Cardiac muscle cell (in vitro differentiated cells and primary cell): ENCODE measurements around the gene IFIH1. TPM values are rescaled to one million over a fixed set of nuclear protein-coding genes. Genes with fewer than 3 reads are reported as not detected.

Experiments used
- DNase-seq, 2 donors: peaks; one replicate each; pipeline versions ENCODE4 v3.0.0 to v3.0.0-alpha.2; 2010 to 2017; ENCODE audit warnings: low read depth in 1 of 2, low spot score in 1 of 2
- H3K27ac ChIP-seq: fragments of 200-600 bp; sonication (generic); 2 replicates; pipeline ENCODE4 v1.5.1; 2016
- H3K27me3 ChIP-seq: fragments of 200-600 bp; sonication (generic); 2 replicates; pipeline ENCODE4 v1.6.0; 2016; ENCODE audit warnings: control low read depth
- H3K36me3 ChIP-seq: fragments of 200-600 bp; sonication (generic); 2 replicates; pipeline ENCODE4 v1.5.1; 2016; ENCODE audit warnings: control low read depth
- H3K4me1 ChIP-seq: fragments of 200-600 bp; sonication (generic); 2 replicates; pipeline ENCODE4 v1.8.1; 2017; ENCODE audit warnings: low read depth, mild to moderate bottlenecking, mixed run types
- H3K4me3 ChIP-seq: fragments of 200-600 bp; sonication (generic); 2 replicates; pipeline ENCODE4 v1.5.1; 2016; ENCODE audit warnings: mild to moderate bottlenecking
- H3K9me3 ChIP-seq: fragments of 200-600 bp; sonication (generic); 2 replicates; pipeline ENCODE4 v1.5.1; 2017; ENCODE audit warnings: low read depth, mild to moderate bottlenecking, control low read depth
- CTCF ChIP-seq: IDR thresholded peaks from 2 replicates; pipeline ENCODE4 v1.5.1; 2012; ENCODE audit warnings: low read depth, mild to moderate bottlenecking, low read length
- polyA plus RNA-seq: library from polyadenylated mRNA; unstranded; fragments of >200 nt; fragmentation: Nextera tagmentation; extraction: Ambion mirVana; gene quantifications from 2 replicates; pipeline ENCODE4 v1.2.1, GENCODE V29; 2016
- total RNA-seq: library from RNA; depleted of rRNA; stranded (reverse); fragments of >200 nt; gene quantifications from 2 replicates; pipeline ENCODE4 v1.2.3, GENCODE V29; 2016

Gene IFIH1
- total and polyA plus RNA-seq, 2 experiments from 2014 or later, result 0.06 to 0.88 TPM

GRCh38 chr2:162298669-162299335, 19.7 kb downstream of the IFIH1 start:
- no peak for DNase-seq
- Histone ChIP-seq H3K4me3 (no peak overlapping the region), H3K27ac (no peak overlapping the region), H3K9me3 (no peaks in the 10 kb centered on the region), H3K4me1 (no peaks in the 10 kb centered on the region), H3K36me3 (no peaks in the 10 kb centered on the region), H3K27me3 (no peaks in the 10 kb centered on the region)
- TF ChIP-seq CTCF, result no peak

DNA sequence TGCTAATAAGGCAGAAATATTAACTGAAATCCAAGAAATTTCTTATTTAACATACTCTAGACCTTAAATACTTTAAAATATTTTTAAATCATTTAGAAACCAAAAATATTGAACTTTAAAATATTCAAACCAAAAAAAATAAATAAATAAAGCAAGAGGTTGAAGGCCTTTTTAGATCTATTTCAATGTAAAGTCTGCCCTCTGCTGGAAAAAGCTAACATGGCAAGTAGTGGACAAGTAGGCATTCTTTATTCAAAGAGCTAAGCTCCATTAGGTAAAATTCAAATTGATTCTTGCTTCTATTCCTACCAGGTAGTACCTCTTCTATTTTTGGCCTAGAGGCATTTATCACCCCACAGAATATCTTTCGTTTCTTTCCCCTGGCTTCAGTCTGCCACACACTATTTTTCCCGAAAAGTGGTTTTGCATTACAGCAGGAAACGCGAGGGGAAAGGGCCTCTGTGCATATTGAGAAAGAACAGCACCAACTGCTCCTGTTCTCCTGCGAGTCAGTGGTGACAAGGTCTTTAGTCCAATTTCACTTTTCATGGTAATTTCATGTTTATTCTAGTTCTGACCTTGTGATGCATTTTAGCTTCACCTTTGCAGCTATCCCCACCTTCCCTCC, 20.4 kb downstream of the IFIH1 start:
- no peaks in the 10 kb centered on the region for H3K4me1 ChIP-seq
- TF ChIP-seq CTCF, result peak; percentile 78
- H3K4me3 ChIP-seq, result no peak overlapping the region
- DNase-seq, result peak; percentile 86
- H3K36me3 ChIP-seq, result no peaks in the 10 kb centered on the region
- H3K27ac ChIP-seq, result no peak overlapping the region
- no peaks in the 10 kb centered on the region for H3K9me3 ChIP-seq
- H3K27me3 ChIP-seq, result no peaks in the 10 kb centered on the region

DNA sequence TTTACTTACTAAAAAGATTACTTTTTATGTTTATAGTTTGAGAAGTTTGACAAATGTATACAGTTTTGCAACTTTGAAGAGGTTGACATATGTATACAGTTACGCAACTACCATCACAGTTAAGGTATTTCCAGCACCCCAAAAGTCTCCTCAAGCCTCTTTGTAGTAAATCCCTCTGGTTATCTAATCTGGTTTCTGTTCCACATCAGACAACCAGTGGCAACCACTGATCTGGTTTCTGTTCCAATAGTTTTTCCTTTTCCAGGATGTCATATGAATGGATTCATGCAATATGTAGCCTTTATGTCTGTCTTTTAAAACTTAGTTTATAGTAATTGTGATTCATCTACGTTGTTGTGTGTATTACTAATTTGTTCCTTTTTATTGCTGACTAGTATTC, 23.5 kb downstream of the IFIH1 start:
- no peak for TF ChIP-seq CTCF
- Histone ChIP-seq H3K27me3 (no peaks in the 10 kb centered on the region), H3K36me3 (no peaks in the 10 kb centered on the region), H3K4me1 (no peaks in the 10 kb centered on the region), H3K27ac (no peak overlapping the region), H3K4me3 (no peak overlapping the region), H3K9me3 (no peaks in the 10 kb centered on the region)
- no peak for DNase-seq

DNA sequence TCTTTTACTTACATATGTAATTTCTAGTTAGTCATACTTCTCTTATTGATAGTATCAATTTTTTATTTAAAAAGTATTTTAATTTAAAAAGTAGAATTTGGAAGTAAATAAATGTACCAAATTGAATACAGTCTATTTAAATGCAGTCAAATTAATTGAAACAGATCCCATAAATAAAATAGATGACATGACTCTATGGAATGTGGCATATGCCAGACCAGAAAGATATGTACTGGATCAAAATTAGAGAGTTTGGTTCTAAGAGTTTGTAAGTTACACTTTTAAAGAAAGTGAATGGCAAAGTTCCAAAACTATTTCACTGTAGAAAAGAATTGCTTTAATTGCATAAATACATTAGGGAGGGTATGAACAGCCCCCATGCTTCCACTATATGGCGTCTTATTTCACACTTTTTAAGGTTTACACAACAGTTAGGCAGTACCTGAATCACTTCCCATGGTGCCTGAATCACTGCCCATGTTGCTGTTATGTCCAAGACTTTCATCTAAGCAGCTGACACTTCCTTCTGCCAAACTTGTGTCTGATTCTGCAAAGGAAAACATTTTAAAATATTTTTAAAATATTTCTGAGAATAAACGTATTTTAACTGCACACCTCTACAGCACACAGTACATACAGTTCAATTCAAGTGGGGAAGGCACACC, 25.2 kb downstream of the IFIH1 start:
- TF ChIP-seq CTCF, result no peak
- Histone ChIP-seq H3K4me3 (no peak overlapping the region), H3K36me3 (no peaks in the 10 kb centered on the region), H3K27ac (no peak overlapping the region), H3K9me3 (no peaks in the 10 kb centered on the region), H3K4me1 (no peaks in the 10 kb centered on the region), H3K27me3 (no peaks in the 10 kb centered on the region)
- DNase-seq, result peak in 1 of 2 donors; percentile 27

DNA sequence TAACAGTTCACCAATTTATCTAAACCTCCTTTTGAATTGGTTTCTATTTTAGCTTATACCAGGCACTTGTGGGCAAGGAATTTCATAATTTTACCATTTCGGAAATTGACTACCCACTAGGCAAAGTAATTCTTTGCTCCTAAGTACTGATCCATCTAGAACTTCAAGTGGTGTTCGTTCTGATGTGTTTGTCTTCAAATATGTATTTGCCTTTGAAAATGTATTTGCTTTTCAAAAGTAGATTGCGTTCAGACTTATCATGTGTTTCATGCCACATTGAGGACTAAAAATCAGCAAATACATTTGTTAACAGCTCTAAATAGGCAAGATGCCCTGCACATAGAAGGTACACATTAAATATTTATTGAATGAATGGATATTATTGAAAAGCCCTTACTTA, 26.7 kb downstream of the IFIH1 start:
- H3K4me1 ChIP-seq, result no peaks in the 10 kb centered on the region
- TF ChIP-seq CTCF, result no peak
- H3K4me3 ChIP-seq, result no peak overlapping the region
- H3K36me3 ChIP-seq, result no peaks in the 10 kb centered on the region
- H3K27ac ChIP-seq, result no peak overlapping the region
- H3K9me3 ChIP-seq, result no peaks in the 10 kb centered on the region
- H3K27me3 ChIP-seq, result no peaks in the 10 kb centered on the region
- DNase-seq, result no peak
